ENCODE data around the gene SCN7A. TPM values are rescaled to one million over a fixed set of nuclear protein-coding genes. Genes with fewer than 3 reads are reported as not detected.

The SCN7A gene
- total RNA-seq, 1 experiment from 2014 or later: 0.17 TPM

- CTCF ChIA-PET: no interaction called here
- H3K36me3 Mint-ChIP-seq: no peaks in the 10 kb centered on the region
Observed at GRCh38 chr2:166394245-166394644, 99.8 kb downstream of the SCN7A start.

More at GRCh38 chr2:166394245-166394644, 99.8 kb downstream of the SCN7A start:
- Mint-ChIP-seq H3K27ac (no peak overlapping the region), H3K4me3 (no peak overlapping the region), H3K27me3 (ENCODE audit: low read depth) (no peaks in the 10 kb centered on the region), H3K9me3 (no peaks in the 10 kb centered on the region), H3K4me1 (no peaks in the 10 kb centered on the region)
- POLR2A ChIA-PET: no interaction called here
- no peak for DNase-seq (ENCODE audit: low spot score)
- no peak for ATAC-seq
- TF ChIP-seq ZSCAN18 (CRISPR knock-in tag; IDR thresholded peaks at IDR 0.05) (no peak), TP53 (CRISPR knock-in tag; IDR thresholded peaks at IDR 0.05) (no peak), NFE2L1 (CRISPR knock-in tag; IDR thresholded peaks at IDR 0.05) (no peak), TCF7 (CRISPR knock-in tag; IDR thresholded peaks at IDR 0.05; ENCODE audit: low read depth) (no peak), USF2 (CRISPR knock-in tag; IDR thresholded peaks at IDR 0.05) (no peak), MXD4 (CRISPR knock-in tag; IDR thresholded peaks at IDR 0.05; ENCODE audit: borderline replicate concordance) (no peak), FOXJ3 (CRISPR knock-in tag; IDR thresholded peaks at IDR 0.05; ENCODE audit: borderline replicate concordance) (no peak), PREB (CRISPR knock-in tag; IDR thresholded peaks at IDR 0.05; ENCODE audit: borderline replicate concordance) (no peak), ZNF396 (CRISPR knock-in tag; IDR thresholded peaks at IDR 0.05; ENCODE audit: borderline replicate concordance) (no peak), ERG (CRISPR knock-in tag; IDR thresholded peaks at IDR 0.05) (no peak), JUN (CRISPR knock-in tag; IDR thresholded peaks at IDR 0.05) (no peak), FOXP1 (CRISPR knock-in tag; IDR thresholded peaks at IDR 0.05; ENCODE audit: borderline replicate concordance) (no peak)
- TF ChIP-seq, protein P1, sequence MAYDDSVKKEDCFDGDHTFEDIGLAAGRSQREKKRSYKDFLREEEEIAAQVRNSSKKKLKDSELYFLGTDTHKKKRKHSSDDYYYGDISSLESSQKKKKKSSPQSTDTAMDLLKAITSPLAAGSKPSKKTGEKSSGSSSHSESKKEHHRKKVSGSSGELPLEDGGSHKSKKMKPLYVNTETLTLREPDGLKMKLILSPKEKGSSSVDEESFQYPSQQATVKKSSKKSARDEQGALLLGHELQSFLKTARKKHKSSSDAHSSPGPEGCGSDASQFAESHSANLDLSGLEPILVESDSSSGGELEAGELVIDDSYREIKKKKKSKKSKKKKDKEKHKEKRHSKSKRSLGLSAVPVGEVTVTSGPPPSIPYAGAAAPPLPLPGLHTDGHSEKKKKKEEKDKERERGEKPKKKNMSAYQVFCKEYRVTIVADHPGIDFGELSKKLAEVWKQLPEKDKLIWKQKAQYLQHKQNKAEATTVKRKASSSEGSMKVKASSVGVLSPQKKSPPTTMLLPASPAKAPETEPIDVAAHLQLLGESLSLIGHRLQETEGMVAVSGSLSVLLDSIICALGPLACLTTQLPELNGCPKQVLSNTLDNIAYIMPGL (CRISPR knock-in tag; IDR thresholded peaks at IDR 0.05): no peak
- TF ChIP-seq, protein P2, sequence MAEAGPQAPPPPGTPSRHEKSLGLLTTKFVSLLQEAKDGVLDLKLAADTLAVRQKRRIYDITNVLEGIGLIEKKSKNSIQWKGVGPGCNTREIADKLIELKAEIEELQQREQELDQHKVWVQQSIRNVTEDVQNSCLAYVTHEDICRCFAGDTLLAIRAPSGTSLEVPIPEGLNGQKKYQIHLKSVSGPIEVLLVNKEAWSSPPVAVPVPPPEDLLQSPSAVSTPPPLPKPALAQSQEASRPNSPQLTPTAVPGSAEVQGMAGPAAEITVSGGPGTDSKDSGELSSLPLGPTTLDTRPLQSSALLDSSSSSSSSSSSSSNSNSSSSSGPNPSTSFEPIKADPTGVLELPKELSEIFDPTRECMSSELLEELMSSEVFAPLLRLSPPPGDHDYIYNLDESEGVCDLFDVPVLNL (CRISPR knock-in tag; IDR thresholded peaks at IDR 0.05; ENCODE audit: borderline replicate concordance, low read depth): no peak
- TF ChIP-seq, protein P3, sequence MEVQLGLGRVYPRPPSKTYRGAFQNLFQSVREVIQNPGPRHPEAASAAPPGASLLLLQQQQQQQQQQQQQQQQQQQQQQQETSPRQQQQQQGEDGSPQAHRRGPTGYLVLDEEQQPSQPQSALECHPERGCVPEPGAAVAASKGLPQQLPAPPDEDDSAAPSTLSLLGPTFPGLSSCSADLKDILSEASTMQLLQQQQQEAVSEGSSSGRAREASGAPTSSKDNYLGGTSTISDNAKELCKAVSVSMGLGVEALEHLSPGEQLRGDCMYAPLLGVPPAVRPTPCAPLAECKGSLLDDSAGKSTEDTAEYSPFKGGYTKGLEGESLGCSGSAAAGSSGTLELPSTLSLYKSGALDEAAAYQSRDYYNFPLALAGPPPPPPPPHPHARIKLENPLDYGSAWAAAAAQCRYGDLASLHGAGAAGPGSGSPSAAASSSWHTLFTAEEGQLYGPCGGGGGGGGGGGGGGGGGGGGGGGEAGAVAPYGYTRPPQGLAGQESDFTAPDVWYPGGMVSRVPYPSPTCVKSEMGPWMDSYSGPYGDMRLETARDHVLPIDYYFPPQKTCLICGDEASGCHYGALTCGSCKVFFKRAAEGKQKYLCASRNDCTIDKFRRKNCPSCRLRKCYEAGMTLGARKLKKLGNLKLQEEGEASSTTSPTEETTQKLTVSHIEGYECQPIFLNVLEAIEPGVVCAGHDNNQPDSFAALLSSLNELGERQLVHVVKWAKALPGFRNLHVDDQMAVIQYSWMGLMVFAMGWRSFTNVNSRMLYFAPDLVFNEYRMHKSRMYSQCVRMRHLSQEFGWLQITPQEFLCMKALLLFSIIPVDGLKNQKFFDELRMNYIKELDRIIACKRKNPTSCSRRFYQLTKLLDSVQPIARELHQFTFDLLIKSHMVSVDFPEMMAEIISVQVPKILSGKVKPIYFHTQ (CRISPR knock-in tag; IDR thresholded peaks at IDR 0.05): no peak
- TF ChIP-seq, protein P4, sequence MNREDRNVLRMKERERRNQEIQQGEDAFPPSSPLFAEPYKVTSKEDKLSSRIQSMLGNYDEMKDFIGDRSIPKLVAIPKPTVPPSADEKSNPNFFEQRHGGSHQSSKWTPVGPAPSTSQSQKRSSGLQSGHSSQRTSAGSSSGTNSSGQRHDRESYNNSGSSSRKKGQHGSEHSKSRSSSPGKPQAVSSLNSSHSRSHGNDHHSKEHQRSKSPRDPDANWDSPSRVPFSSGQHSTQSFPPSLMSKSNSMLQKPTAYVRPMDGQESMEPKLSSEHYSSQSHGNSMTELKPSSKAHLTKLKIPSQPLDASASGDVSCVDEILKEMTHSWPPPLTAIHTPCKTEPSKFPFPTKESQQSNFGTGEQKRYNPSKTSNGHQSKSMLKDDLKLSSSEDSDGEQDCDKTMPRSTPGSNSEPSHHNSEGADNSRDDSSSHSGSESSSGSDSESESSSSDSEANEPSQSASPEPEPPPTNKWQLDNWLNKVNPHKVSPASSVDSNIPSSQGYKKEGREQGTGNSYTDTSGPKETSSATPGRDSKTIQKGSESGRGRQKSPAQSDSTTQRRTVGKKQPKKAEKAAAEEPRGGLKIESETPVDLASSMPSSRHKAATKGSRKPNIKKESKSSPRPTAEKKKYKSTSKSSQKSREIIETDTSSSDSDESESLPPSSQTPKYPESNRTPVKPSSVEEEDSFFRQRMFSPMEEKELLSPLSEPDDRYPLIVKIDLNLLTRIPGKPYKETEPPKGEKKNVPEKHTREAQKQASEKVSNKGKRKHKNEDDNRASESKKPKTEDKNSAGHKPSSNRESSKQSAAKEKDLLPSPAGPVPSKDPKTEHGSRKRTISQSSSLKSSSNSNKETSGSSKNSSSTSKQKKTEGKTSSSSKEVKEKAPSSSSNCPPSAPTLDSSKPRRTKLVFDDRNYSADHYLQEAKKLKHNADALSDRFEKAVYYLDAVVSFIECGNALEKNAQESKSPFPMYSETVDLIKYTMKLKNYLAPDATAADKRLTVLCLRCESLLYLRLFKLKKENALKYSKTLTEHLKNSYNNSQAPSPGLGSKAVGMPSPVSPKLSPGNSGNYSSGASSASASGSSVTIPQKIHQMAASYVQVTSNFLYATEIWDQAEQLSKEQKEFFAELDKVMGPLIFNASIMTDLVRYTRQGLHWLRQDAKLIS (CRISPR knock-in tag; IDR thresholded peaks at IDR 0.05; ENCODE audit: borderline replicate concordance): no peak

Data from WTC11 (cell line).